Kidney epithelial cell (primary cell): ENCODE results near the gene KRTAP17-1. TPM values are rescaled to one million over a fixed set of nuclear protein-coding genes. Genes with fewer than 3 reads are reported as not detected.
A peak's percentile ranks its signal among the peaks of the same experiment; 100 is the strongest.

ENCODE experiments used
- DNase-seq: peaks from one replicate; pipeline ENCODE4 v3.0.0-alpha.2; 2010; ENCODE audit warnings: low read depth
- H3K27me3 ChIP-seq: 2 replicates; pipeline ENCODE4 v1.6.0; 2011; ENCODE audit warnings: low read length; ENCODE audit not compliant: control insufficient read depth, insufficient read depth
- H3K36me3 ChIP-seq: 2 replicates; pipeline ENCODE4 v1.5.1; 2011; ENCODE audit warnings: low read length; ENCODE audit not compliant: control insufficient read depth, insufficient read depth
- H3K4me3 ChIP-seq: 2 replicates; pipeline ENCODE4 v1.5.1; 2011; ENCODE audit warnings: low read depth, mild to moderate bottlenecking, control low read depth, low read length
- CTCF ChIP-seq: IDR thresholded peaks from 2 replicates; pipeline ENCODE4 v1.5.1; 2011; ENCODE audit warnings: mild to moderate bottlenecking, moderate library complexity, low read length, control low read depth, inconsistent platforms; ENCODE audit not compliant: insufficient read depth, poor library complexity, severe bottlenecking
- total RNA-seq: library from RNA; depleted of rRNA; stranded (reverse); fragments of >200 nt; gene quantifications from 2 replicates; pipeline ENCODE4 v1.2.3, GENCODE V29; 2015

Gene KRTAP17-1
- total RNA-seq: not detected in 2 replicates

- Histone ChIP-seq H3K4me3 (no peak within 1 kb of the TSS), H3K27me3 (peaks cover 6% of the 10 kb centered on the region), H3K36me3 (no peaks in the 10 kb centered on the region)
- DNase-seq: no peak
- no peak for TF ChIP-seq CTCF
Observed at GRCh38 chr17:41315204-41315794, at the start of gene KRTAP17-1. Gene KRTAP17-1 (minus strand): TSS chr17:41315710. CDS start chr17:41315650, 60 bp downstream.

GRCh38 chr17:41363881-41364280 is 48.4 kb upstream of the KRTAP17-1 start:
- H3K36me3 ChIP-seq: no peaks in the 10 kb centered on the region
- no peaks in the 10 kb centered on the region for H3K27me3 ChIP-seq
- TF ChIP-seq CTCF: no peak
- DNase-seq: no peak
- no peak overlapping the region for H3K4me3 ChIP-seq

- peak; percentile 79 for DNase-seq
- Histone ChIP-seq H3K4me3 (no peak overlapping the region), H3K27me3 (no peaks in the 10 kb centered on the region), H3K36me3 (no peaks in the 10 kb centered on the region)
- no peak for TF ChIP-seq CTCF
Observed at GRCh38 chr17:41360296-41360995, 44.9 kb upstream of the KRTAP17-1 start.

GRCh38 chr17:41354536-41354935 is 39.0 kb upstream of the KRTAP17-1 start:
- TF ChIP-seq CTCF: no peak
- H3K27me3 ChIP-seq: no peaks in the 10 kb centered on the region
- no peak for DNase-seq
- H3K36me3 ChIP-seq: no peaks in the 10 kb centered on the region
- no peak overlapping the region for H3K4me3 ChIP-seq

- no peak for TF ChIP-seq CTCF
- Histone ChIP-seq H3K27me3 (no peaks in the 10 kb centered on the region), H3K4me3 (no peak overlapping the region), H3K36me3 (no peaks in the 10 kb centered on the region)
- no peak for DNase-seq
Observed at GRCh38 chr17:41352597-41353366, 37.3 kb upstream of the KRTAP17-1 start.
